ENCODE results near the gene ADAR.

Gene ADAR

DNA sequence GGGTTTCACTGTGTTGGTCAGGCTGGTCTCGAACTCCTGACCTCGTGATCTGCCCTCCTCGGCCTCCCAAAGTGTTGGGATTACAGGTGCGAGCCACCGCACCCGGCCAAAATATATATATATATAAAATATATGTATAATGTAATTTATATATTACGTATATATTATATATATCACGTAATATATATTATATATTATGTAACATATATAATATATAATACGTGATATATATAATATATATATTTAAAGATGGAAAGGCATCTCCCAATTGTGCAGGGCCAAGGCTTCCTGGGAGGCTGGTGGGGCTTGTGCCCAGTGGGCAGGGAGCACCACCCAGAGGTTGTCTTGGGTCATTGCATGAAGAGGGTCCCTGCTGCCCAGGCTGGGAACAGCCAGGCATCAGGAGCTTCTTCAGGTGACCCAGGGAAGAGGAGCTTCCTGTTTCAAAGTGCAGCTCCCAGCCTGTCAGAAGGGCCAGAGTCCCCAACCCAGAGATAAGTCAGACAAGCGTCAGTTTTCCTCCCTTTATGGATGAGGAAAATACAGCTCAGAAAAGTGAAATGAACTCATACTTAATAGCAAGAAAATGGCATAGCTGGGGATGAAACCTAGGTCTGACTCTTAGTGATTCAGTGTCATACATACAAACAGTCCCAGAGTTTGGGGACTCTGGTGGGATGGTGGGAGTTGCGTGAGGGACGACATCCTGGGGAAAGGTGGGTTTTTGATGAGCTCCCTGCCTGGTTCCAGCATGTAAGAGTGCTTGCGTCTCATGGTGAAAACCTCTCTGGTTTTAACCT lies 61.5 kb downstream of the ADAR start:
- in situ Hi-C loops (cut with HindIII; ENCODE audit: low pct_ligation_motif_present, low pct_unique_long_range_greater_than_20kb, low sequenced_read_pairs), result no loop called here
- DNase-seq, result peak; percentile 78

DNA sequence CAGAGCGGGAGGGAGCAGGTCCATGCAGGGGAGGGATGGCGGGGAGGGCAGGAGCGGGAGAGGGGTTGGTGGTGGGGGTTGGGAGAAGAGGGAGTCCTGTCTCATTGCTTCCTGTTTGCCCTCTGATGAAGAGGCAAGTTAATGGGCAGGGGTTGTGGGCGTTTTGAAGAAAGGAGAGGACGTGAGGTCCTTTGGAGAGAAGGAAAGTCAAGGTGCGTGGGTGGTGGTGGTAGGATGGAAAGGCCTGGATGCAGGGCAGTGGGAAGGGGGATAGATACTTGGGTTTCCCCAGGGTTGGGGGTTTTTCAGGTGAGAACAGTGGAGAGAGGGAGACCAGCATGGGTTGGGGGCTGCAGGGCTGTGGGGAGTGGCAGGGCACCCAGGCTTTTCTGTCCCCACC lies 66.8 kb downstream of the ADAR start:
- no peak for DNase-seq
- in situ Hi-C loops (cut with HindIII; ENCODE audit: low pct_ligation_motif_present, low pct_unique_long_range_greater_than_20kb, low sequenced_read_pairs), result no loop called here

DNA sequence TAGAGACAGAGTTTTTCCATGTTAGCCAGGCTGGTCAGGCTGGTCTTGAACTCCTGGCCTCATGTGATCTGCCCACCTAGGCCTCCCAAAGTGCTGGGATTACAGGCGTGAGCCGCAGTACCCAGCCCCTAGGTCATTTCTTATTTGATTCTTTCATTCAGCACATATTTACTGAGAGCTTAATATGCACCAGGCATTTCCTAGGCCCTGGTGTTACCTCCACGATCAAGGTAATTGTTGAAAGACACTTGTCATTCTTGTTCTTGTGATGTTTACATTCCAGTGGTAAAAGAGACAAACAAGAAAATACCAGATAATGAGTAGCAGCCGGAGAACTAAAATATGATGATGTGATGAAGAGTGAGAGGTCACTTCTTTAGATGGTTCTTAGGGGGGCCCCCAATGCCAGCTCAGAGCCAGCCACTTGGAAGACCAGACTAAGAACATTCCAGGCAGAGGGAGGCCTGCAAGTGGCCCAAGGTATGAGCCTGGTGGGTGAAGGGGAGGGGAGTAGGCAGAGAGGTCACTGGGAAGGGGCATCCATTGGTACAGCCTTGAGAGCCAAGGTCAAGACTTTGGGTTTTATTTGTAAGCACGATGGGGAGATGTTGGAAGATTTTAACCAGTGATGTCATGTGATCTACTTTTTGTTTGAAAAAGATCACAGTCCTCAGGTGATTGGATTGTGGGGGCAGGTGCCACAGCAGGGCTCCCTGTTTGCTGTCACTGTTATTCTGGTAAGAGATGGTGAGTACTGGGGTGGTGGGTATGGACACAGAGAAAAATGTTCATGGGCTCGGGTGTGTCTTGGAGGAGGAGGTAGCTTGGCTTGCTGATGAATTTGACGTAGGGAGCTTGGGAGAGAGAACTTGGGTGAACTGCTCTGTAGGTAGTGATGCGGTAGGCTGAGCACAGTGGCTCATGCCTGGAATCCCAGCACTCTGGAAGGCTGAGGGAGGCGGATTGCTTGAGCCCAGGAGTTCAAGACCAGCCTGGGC lies 68.2 kb downstream of the ADAR start:
- in situ Hi-C loops (cut with HindIII; ENCODE audit: low pct_ligation_motif_present, low pct_unique_long_range_greater_than_20kb, low sequenced_read_pairs), result no loop called here
- no peak for DNase-seq

DNA sequence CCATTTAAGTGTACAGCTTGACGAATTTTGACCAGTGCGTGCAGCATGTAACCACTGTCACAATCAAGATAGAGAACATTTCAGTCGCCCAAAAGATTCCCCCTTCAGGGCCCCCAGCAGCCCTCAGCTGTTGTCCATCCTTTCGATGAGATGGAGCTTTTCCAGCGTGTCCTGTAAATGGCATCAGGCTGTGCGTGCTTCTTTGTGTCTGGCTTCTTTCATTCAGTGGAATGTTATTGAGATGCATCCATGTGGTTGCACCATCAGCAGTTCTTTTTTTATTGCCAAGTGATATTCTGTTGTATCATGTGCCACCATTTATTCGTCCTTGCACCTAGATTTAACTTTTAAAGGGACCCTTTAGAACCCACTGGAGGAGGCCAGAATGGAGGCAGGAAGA lies 71.4 kb downstream of the ADAR start:
- in situ Hi-C loops (cut with HindIII; ENCODE audit: low pct_ligation_motif_present, low pct_unique_long_range_greater_than_20kb, low sequenced_read_pairs), result no loop called here
- DNase-seq, result no peak

DNA sequence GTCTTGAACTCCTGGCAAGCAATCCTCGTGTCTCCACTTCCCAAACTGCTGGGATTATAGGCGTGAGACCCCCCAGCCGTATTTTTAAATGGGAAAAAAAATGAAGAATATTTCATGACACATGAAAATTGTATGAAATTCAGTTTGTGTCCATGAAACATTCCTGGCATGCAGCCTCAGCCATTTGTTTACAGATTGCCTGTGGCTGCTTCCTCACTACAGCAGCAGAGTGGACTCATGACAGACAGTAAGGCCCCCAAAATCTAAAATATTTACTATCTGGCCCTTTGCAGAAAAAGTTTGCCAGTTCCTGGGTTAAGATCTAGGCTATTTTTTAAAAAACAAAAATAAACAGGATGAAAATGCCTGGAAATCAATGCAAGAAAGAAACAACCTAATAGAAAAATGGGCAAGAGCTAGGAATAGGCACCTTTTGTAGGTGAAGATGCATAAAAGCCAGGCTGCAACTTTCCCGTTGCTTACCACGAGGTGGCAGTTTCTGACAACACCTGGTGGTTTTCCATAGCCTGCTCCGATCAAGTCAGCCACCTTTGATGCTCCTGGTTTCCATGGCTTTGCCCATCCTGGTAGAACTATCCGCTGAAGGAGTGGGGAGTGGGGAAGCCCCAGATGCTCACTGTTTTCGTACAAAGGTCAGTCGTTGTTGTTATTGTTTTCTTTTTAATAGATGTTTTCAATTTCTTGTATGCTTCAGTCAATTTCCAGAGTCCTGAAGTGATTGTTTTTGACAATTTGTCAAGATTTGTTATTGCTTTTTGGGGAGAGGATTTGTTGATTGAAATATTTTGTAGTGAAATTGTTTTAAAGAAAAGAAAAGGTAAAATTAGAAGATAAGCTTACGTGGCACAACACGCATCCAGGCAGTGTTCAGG lies 73.8 kb downstream of the ADAR start:
- in situ Hi-C loops (cut with HindIII; ENCODE audit: low pct_ligation_motif_present, low pct_unique_long_range_greater_than_20kb, low sequenced_read_pairs), result no loop called here
- DNase-seq, result peak; percentile 50

Data from ACHN (cell line).